Gastroesophageal sphincter (tissue), 3 donors: ENCODE data around the gene SH2B3.

Experiments used
- POLR2A ChIP-seq, 2 donors: fragments of 450-650 bp; IDR thresholded peaks; one replicate each; pipeline ENCODE4 v1.6.1; 2017; ENCODE audit warnings: antibody characterized with exemption in 2 of 2, mild to moderate bottlenecking in 2 of 2, moderate library complexity in 1 of 2
- POLR2AphosphoS5 ChIP-seq: sonication (generic); formaldehyde crosslinking; IDR thresholded peaks from one replicate; pipeline ENCODE4 v1.6.1; 2017; ENCODE audit warnings: antibody characterized with exemption
- TF ChIP-seq, protein P1 (sequence below), 4 experiments: fragments of 200-600 bp in 2 of 4; fragments of 450-650 bp in 2 of 4; sonication (generic) in 1 of 4; IDR thresholded peaks; one replicate each; pipeline ENCODE4 v1.5.1; 2017 to 2019; ENCODE audit warnings: antibody characterized with exemption in 4 of 4, mild to moderate bottlenecking in 2 of 4, moderate library complexity in 2 of 4

DNA sequence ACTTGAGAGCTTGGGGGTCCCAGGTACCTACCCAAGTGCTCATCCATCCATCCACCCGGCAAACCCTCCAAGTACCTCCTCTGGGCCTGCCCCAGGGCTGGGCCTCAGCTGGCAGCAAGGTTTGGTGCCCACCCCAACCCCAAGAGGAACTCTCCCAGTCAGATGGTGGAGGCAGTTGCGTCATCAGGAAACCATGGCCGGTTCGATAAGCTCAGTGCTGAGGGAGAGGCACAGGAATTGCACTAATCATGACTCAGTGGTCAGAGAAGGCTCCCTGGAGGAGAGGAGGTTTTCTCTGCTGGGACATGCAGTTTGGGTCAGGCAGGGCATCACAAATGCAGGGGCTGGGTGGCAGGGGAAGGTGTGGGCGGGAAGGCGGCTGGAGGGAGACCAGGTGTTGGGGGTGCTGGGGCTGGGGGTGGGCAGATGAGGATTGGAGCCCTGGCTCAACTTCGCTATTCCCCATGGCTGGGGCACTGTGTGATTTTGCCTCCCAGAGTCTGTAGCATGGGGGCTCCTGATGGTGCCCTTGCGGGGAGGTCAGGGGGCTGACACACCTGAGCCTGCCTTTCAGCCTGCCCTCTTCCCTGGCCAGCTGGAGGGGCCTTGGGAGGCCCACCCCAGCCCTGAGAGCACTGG is 32.2 kb downstream of the SH2B3 start:
- TF ChIP-seq, protein P1, sequence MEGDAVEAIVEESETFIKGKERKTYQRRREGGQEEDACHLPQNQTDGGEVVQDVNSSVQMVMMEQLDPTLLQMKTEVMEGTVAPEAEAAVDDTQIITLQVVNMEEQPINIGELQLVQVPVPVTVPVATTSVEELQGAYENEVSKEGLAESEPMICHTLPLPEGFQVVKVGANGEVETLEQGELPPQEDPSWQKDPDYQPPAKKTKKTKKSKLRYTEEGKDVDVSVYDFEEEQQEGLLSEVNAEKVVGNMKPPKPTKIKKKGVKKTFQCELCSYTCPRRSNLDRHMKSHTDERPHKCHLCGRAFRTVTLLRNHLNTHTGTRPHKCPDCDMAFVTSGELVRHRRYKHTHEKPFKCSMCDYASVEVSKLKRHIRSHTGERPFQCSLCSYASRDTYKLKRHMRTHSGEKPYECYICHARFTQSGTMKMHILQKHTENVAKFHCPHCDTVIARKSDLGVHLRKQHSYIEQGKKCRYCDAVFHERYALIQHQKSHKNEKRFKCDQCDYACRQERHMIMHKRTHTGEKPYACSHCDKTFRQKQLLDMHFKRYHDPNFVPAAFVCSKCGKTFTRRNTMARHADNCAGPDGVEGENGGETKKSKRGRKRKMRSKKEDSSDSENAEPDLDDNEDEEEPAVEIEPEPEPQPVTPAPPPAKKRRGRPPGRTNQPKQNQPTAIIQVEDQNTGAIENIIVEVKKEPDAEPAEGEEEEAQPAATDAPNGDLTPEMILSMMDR (IDR thresholded peaks at IDR 0.05): no peak
- TF ChIP-seq POLR2A (IDR thresholded peaks at IDR 0.05): no peak
- no peak for TF ChIP-seq POLR2AphosphoS5
